Esophagus squamous epithelium (tissue), 5 donors: ENCODE results near the gene PLEKHA4. TPM values are rescaled to one million over a fixed set of nuclear protein-coding genes. Genes with fewer than 3 reads are reported as not detected.

Experiments
- DNase-seq: peaks from one replicate; lab custom pipeline; 2025; lab: John Stamatoyannopoulos, UW
- H3K27ac ChIP-seq, 4 donors: fragments of 200-600 bp; sonication (generic); one replicate each; pipeline ENCODE4 v1.5.1; 2016 to 2019; ENCODE audit warnings: mild to moderate bottlenecking in 1 of 4
- H3K27me3 ChIP-seq, 4 donors: fragments of 200-600 bp; sonication (generic); 1 replicate in 3 of 4; 2 replicates in 1 of 4; pipeline versions ENCODE4 v1.5.1 to v1.6.0; 2017 to 2021; ENCODE audit warnings: antibody characterized with exemption in 1 of 4
- H3K36me3 ChIP-seq, 3 donors: fragments of 200-600 bp; sonication (generic); one replicate each; pipeline ENCODE4 v1.5.1; 2016 to 2019
- H3K4me1 ChIP-seq, 3 donors: fragments of 200-600 bp; sonication (generic); one replicate each; pipeline ENCODE4 v1.5.1; 2017 to 2019
- H3K4me3 ChIP-seq, 4 donors: fragments of 200-600 bp; sonication (generic); 1 replicate in 3 of 4; 2 replicates in 1 of 4; pipeline ENCODE4 v1.5.1; 2016 to 2019; ENCODE audit warnings: mild to moderate bottlenecking in 2 of 4, moderate library complexity in 1 of 4
- H3K9me3 ChIP-seq, 3 donors: fragments of 200-600 bp; sonication (generic); one replicate each; pipeline ENCODE4 v1.5.1; 2016 to 2019
- CTCF ChIP-seq, 6 experiments: fragments of 450-650 bp in 4 of 6; fragments of 200-600 bp in 2 of 6; sonication (generic) in 2 of 6; IDR thresholded peaks; one replicate each; pipeline ENCODE4 v1.5.1; 2016 to 2019; ENCODE audit warnings: antibody characterized with exemption in 6 of 6, mild to moderate bottlenecking in 4 of 6, moderate library complexity in 4 of 6
- POLR2A ChIP-seq, 4 donors: fragments of 450-650 bp; IDR thresholded peaks; one replicate each; pipeline ENCODE4 v1.6.1; 2017; ENCODE audit warnings: antibody characterized with exemption in 4 of 4, mild to moderate bottlenecking in 4 of 4, moderate library complexity in 3 of 4
- WGBS, 2 donors: methylation state at CpG; one replicate each; pipeline ENCODE4 v1.1.5; 2018; 5-methylcytosine and 5-hydroxymethylcytosine counted together
- intact Hi-C: fragments of 100-400 bp; cut with DNase I; formaldehyde crosslinking; loops from one replicate; pipeline ENCODE4 v1.15.0; 2022
- total RNA-seq, 4 donors: library from RNA; depleted of rRNA; stranded (reverse); fragments of >200 nt; gene quantifications; one replicate each; pipeline ENCODE4 v1.1.0, GENCODE V29; 2016
- donor health status: DM: yes; HTN: yes; CAD: no.

The PLEKHA4 gene, protein sequence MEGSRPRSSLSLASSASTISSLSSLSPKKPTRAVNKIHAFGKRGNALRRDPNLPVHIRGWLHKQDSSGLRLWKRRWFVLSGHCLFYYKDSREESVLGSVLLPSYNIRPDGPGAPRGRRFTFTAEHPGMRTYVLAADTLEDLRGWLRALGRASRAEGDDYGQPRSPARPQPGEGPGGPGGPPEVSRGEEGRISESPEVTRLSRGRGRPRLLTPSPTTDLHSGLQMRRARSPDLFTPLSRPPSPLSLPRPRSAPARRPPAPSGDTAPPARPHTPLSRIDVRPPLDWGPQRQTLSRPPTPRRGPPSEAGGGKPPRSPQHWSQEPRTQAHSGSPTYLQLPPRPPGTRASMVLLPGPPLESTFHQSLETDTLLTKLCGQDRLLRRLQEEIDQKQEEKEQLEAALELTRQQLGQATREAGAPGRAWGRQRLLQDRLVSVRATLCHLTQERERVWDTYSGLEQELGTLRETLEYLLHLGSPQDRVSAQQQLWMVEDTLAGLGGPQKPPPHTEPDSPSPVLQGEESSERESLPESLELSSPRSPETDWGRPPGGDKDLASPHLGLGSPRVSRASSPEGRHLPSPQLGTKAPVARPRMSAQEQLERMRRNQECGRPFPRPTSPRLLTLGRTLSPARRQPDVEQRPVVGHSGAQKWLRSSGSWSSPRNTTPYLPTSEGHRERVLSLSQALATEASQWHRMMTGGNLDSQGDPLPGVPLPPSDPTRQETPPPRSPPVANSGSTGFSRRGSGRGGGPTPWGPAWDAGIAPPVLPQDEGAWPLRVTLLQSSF
- 1 to 10 TPM; 2.8 to 9.0 (median 5.6) TPM for total RNA-seq

GRCh38 chr19:48868114-48868886, at the start of gene PLEKHA4:
PLEKHA4 (minus strand) TSS chr19:48868617; CDS start chr19:48867620, 997 bp downstream.
- WGBS, 2 donors, result 13 to 15% methylated on average over 9 to 11 of the region's 11 CpGs
- Histone ChIP-seq H3K27me3 (no peaks in the 10 kb centered on the region), H3K36me3 (peaks cover 0 to 13% (median 0%) of the 10 kb centered on the region in 3 donors), H3K9me3 (no peaks in the 10 kb centered on the region), H3K4me3 (peak within 1 kb of the TSS; percentile 16 to 64 (median 40)), H3K27ac (peak within 1 kb of the TSS; percentile 71 to 91 (median 82)), H3K4me1 (peaks cover 20 to 44% (median 23%) of the 10 kb centered on the region in 3 donors)
- TF ChIP-seq CTCF (IDR thresholded peaks at IDR 0.05) (no peak), POLR2A (IDR thresholded peaks at IDR 0.05) (no peak)
- intact Hi-C loops, result loop anchor here (10.0 kb wide), 1 partner anchor 107 kb away; no protein-coding TSS in a partner anchor
- no peak for DNase-seq

GRCh38 chr19:48918071-48918470, 49.7 kb upstream of the PLEKHA4 start:
- intact Hi-C loops, result no loop called here
- WGBS, 2 donors, result 64 to 83% methylated on average over 6 of the region's 6 CpGs

GRCh38 chr19:48915757-48916156, 47.3 kb upstream of the PLEKHA4 start:
- Histone ChIP-seq H3K9me3 (no peaks in the 10 kb centered on the region), H3K4me1 (no peaks in the 10 kb centered on the region), H3K4me3 (no peak overlapping the region), H3K27me3 (no peaks in the 10 kb centered on the region), H3K36me3 (peaks cover 20 to 100% (median 55%) of the 10 kb centered on the region in 3 donors), H3K27ac (no peak overlapping the region)
- intact Hi-C loops, result no loop called here
- WGBS, 2 donors, result 76 to 79% methylated on average over 8 of the region's 8 CpGs
- TF ChIP-seq CTCF (IDR thresholded peaks at IDR 0.05), result no peak
- TF ChIP-seq POLR2A (IDR thresholded peaks at IDR 0.05), result no peak
- no peak for DNase-seq

More at GRCh38 chr19:48918071-48918470, 49.7 kb upstream of the PLEKHA4 start:
- no peak for DNase-seq
- Histone ChIP-seq H3K9me3 (no peaks in the 10 kb centered on the region), H3K27ac (no peak overlapping the region), H3K4me1 (no peaks in the 10 kb centered on the region), H3K4me3 (no peak overlapping the region), H3K27me3 (no peaks in the 10 kb centered on the region), H3K36me3 (peaks cover 34 to 100% (median 40%) of the 10 kb centered on the region in 3 donors)
- no peak for TF ChIP-seq CTCF (IDR thresholded peaks at IDR 0.05)
- no peak for TF ChIP-seq POLR2A (IDR thresholded peaks at IDR 0.05)

GRCh38 chr19:48914181-48914580, 45.8 kb upstream of the PLEKHA4 start:
- Histone ChIP-seq H3K36me3 (peaks cover 18 to 100% (median 65%) of the 10 kb centered on the region in 3 donors), H3K4me3 (no peak overlapping the region), H3K4me1 (no peaks in the 10 kb centered on the region), H3K27me3 (no peaks in the 10 kb centered on the region), H3K27ac (no peak overlapping the region), H3K9me3 (no peaks in the 10 kb centered on the region)
- intact Hi-C loops, result no loop called here
- WGBS, 2 donors, result 91% methylated on average over 4 of the region's 8 CpGs; no CpG with 5 or more reads in 1 of the 2 donors
- no peak for DNase-seq
- TF ChIP-seq POLR2A (IDR thresholded peaks at IDR 0.05) (no peak), CTCF (IDR thresholded peaks at IDR 0.05) (no peak)
